GM18505 (cell line): Measurements from ENCODE around the gene SYNDIG1L.

Experiments
- ATAC-seq: cut with Tn5 transposase; IDR thresholded peaks from one replicate; pipeline ENCODE4 v1.9.1; 2021; ENCODE audit not compliant: unreplicated experiment
- POLR2A ChIP-seq: IDR thresholded peaks from 4 replicates; pipeline ENCODE4 v1.6.1; 2011; ENCODE audit warnings: borderline replicate concordance; ENCODE audit not compliant: insufficient read depth, insufficient read length; ENCODE audit errors: extremely low read depth

Gene SYNDIG1L

DNA sequence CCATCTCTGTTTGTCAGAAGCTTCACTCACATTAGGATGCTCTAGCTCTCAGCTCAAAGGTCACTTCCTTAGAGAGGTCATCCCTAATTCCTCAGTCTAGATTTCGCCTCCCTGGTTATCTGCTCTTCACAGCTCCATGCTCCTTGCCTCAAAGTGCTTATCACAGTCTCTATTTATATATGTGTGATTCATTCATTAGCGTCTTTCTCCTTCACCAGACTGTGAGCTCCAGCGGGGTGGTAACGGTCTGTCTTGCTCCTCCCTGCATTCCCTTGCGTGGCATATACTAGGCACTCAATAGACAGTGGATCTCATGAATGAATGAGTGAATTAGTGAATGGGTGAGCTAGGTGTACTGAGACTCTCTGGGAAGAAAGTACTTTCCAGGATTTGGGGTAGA lies 6.9 kb downstream of the SYNDIG1L start:
- no peak for TF ChIP-seq POLR2A
- no peak for ATAC-seq

DNA sequence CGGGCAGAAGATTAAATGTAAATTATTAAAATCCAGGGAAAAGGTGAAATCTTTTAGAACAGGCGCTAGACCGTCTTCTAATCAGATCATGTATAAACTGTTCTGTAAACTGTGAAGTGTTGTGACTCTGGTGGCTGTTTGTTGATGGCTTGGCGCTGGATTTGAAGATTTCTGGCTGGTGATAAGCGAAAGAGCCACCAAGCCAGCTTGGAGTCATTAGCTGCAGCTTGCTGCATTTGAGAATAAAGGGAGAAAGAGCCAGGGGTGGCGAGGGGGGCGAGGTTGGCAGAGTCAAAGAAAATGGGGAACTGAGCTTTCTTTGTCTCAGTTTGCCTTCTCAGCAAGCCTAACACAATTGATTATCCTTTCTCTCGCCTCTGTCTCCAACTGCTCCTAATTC lies 8.0 kb downstream of the SYNDIG1L start:
- TF ChIP-seq POLR2A = no peak
- no peak for ATAC-seq

DNA sequence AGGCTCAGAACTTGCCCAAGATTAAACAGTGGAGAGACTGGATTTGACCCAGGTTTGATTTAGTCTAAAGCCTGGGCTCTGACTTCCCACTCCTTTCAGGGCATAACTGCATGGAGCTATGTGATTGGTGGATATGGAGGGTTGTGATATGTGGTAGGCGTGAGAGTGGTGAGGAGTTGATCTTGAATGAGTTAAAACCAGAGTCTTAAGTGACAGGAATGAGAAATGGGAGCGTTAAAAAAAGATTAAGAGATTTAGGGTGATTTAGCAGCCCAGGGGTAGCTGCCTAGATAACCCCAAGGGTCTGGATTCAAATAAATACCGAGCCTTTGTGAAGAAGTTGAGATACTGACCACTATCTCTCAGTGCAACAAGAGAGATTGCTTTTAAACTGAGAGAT lies 8.4 kb downstream of the SYNDIG1L start:
- TF ChIP-seq POLR2A = no peak
- no peak for ATAC-seq

- ATAC-seq = no peak
- TF ChIP-seq POLR2A = no peak
These were observed 8.8 kb downstream of the SYNDIG1L start for GRCh38 chr14:74417201-74417600.

- ATAC-seq = no peak
- no peak for TF ChIP-seq POLR2A
These were observed 10.9 kb downstream of the SYNDIG1L start for GRCh38 chr14:74415115-74415437.

GRCh38 chr14:74414403-74415114 lies 11.5 kb downstream of the SYNDIG1L start:
- TF ChIP-seq POLR2A = no peak
- no peak for ATAC-seq

DNA sequence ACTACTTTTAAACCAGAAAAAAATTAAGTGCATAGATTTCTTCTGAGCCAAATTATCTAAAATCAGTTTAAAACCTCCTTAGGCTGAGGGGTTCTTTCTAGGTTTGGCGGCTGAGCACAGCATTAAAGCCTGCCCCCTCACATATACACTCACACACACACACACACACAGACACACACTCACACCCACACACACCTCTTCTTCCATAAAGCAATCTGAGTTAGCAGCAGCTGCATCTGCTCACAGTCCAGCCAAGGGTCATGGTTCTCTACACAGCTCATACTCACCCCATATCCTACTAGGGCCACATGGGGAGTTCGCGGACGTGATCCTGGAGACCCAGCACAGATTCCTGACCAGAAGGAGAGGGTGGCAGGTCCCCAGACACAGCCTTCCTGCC lies 12.4 kb downstream of the SYNDIG1L start:
- ATAC-seq = no peak
- TF ChIP-seq POLR2A = no peak

DNA sequence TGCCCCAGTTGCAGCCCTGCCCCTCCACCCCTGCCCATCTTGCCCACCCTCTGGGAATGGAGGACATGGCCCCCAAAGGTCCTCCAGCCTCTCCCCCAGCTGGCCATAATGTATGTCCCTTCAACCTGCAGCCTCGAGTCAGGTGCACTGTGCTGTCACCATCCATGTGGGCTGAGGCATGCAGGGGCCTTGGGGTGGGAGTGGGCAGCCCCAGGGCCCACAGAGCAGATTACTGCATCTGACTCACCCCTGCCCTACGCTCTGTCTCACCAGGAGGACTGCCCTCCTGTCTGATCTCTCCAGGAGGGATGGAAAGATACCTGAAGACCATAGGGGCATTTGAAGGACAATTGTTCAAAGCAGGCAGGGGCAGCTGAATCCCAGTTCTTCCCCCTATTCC lies 13.3 kb downstream of the SYNDIG1L start:
- no peak for TF ChIP-seq POLR2A
- ATAC-seq = no peak

GRCh38 chr14:74411671-74412070 lies 14.3 kb downstream of the SYNDIG1L start:
- no peak for TF ChIP-seq POLR2A
- no peak for ATAC-seq

GRCh38 chr14:74409441-74409840 lies 16.6 kb downstream of the SYNDIG1L start:
- no peak for ATAC-seq
- no peak for TF ChIP-seq POLR2A

DNA sequence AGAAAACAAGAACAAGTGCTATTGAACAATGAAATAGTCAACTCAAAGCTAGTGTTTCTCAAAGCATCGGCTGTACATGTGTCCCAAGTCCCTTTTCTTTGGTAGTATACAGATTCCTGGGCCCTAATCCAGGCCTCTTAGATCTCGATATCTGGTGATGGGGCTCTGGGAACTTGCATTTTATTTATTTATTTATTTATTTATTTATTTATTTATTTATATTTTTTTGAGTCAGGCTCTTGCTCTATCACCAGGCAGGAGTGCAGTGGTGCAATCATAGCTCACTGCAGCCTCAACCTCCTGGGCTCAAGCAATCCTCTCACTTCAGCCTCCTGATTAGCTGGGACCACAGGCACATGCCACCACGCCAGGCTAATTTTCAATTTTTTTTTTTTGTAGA lies 17.1 kb downstream of the SYNDIG1L start:
- no peak for ATAC-seq

DNA sequence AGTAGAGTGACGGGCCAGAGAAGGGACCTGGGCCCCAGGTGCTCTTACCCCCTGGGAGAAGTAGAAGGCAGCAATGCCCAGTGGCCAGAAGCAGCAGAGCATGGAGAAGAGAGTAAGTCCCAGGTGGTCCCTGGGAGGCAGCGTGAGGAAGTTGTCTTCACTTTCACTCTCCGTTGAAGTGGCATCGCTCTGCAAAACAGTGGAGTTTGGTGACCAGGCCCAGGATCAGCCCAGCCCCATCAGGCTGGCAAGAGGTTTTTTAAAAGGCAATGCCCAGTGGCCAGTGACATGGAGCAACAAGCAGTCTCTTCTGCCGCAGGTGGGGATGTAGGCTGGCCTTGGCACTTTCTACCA lies 18.2 kb downstream of the SYNDIG1L start:
- TF ChIP-seq POLR2A = no peak
- ATAC-seq = no peak

More for the DNA sequence above, 17.1 kb downstream of the SYNDIG1L start:
- no peak for TF ChIP-seq POLR2A

GRCh38 chr14:74407021-74407800 lies 18.8 kb downstream of the SYNDIG1L start:
- ATAC-seq = no peak
- no peak for TF ChIP-seq POLR2A

GRCh38 chr14:74405663-74406062 lies 20.3 kb downstream of the SYNDIG1L start:
- no peak for TF ChIP-seq POLR2A
- no peak for ATAC-seq

- no peak for TF ChIP-seq POLR2A
- ATAC-seq = no peak
These were observed 21.6 kb downstream of the SYNDIG1L start for GRCh38 chr14:74404435-74404834.

DNA sequence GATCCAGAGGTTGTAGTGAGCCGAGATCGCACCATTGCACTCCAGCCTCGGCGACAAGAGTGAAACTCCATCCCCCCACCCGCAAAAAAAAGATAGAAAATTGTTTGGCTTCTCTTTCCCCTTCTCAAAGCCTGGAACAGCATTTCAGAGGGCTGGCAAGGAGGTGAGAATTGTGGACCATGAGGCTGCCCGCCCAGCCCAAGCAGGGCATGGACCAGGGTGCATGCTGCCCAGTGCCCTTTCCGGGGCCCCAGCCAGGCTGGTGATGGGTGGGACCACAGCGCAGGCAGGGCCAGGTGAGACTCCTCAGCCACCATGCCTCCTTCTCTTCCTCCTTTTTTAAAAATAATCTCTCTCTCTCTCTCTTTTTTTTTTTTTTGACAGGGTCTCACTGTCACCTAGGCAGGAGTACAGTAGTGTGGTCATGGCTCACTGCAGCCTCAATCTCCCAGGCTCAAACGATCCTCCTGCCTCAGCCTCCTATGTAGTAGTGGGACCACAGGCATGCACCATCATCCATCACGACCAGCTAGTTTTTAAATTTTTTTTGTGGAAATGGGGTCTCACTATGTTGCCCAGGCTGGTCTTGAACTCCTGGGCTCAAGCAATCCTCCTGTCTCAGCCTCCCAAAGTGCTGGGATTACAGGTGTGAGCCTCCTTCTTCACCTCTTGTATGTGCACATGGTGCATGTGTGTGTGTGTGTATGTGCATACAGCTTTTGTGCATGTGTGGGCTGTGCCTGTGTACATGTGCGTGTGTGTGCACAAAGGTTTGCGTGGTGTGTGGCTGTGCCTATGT lies 22.2 kb downstream of the SYNDIG1L start:
- no peak for ATAC-seq
- no peak for TF ChIP-seq POLR2A
